ENCODE data around the gene SPEF2. TPM values are rescaled to one million over a fixed set of nuclear protein-coding genes. Genes with fewer than 3 reads are reported as not detected.

SPEF2 gene
- total and polyA plus RNA-seq, 2 donors from 2014 or later, result 7.1 to 19.1 TPM

DNA sequence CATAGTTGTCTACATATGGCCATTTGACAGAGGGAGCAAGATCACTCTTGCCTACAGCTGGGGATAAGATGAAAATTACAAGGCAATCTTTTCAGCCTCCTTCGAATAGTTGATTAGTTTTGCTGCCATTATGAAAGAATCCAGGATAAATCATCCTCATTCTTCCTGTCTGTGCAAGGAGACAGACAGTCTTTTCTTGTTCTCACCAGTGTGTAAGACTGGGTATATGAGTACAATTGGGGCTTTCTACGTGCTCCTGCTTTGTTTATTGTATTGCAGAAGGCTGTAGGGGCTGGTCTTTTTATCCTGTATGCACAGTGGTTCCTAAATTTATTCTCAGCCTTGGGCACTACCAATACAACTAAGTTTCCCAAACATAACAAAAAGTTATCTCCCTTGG lies 76.8 kb downstream of the SPEF2 start:
- Histone ChIP-seq H3K4me1 (ENCODE audit: control insufficient read depth in 2 of 3, insufficient read depth in 2 of 3, low read depth in 1 of 3, low read length in 3 of 3) (peaks cover 0 to 2% (median 0%) of the 10 kb centered on the region in 3 donors), H3K27ac (ENCODE audit: low read depth in 2 of 2, low read length in 2 of 2) (no peak overlapping the region), H3K9ac (ENCODE audit: low read length in 3 of 3) (no peak overlapping the region), H3K9me3 (ENCODE audit: control insufficient read depth in 2 of 3, insufficient read depth in 1 of 3, low read length in 3 of 3) (no peaks in the 10 kb centered on the region), H3K4me3 (ENCODE audit: low read length in 3 of 3) (no peak overlapping the region), H3K36me3 (ENCODE audit: control insufficient read depth in 2 of 3, insufficient read depth in 3 of 3, low read length in 3 of 3) (peaks cover 0 to 9% (median 2%) of the 10 kb centered on the region in 3 donors), H3K27me3 (ENCODE audit: control insufficient read depth, insufficient read depth, low read length) (no peaks in the 10 kb centered on the region)
- DNase-seq (no peak), FAIRE-seq (no peak)
- intact Hi-C loops (cut with DNase I), result no loop called here
- no peak for TF ChIP-seq CTCF (IDR thresholded peaks at IDR 0.05; ENCODE audit: borderline replicate concordance, extremely low read depth, insufficient read depth)

- Histone ChIP-seq H3K27me3 (ENCODE audit: control insufficient read depth, insufficient read depth, low read length) (no peaks in the 10 kb centered on the region), H3K27ac (ENCODE audit: low read depth in 2 of 2, low read length in 2 of 2) (no peak overlapping the region), H3K4me1 (ENCODE audit: control insufficient read depth in 2 of 3, insufficient read depth in 2 of 3, low read depth in 1 of 3, low read length in 3 of 3) (peaks cover 0 to 2% (median 0%) of the 10 kb centered on the region in 3 donors), H3K9me3 (ENCODE audit: control insufficient read depth in 2 of 3, insufficient read depth in 1 of 3, low read length in 3 of 3) (no peaks in the 10 kb centered on the region), H3K36me3 (ENCODE audit: control insufficient read depth in 2 of 3, insufficient read depth in 3 of 3, low read length in 3 of 3) (peaks cover 0 to 14% (median 0%) of the 10 kb centered on the region in 3 donors), H3K4me3 (ENCODE audit: low read length in 3 of 3) (no peak overlapping the region), H3K9ac (ENCODE audit: low read length in 3 of 3) (no peak overlapping the region)
- no peak for TF ChIP-seq CTCF (IDR thresholded peaks at IDR 0.05; ENCODE audit: borderline replicate concordance, extremely low read depth, insufficient read depth)
- intact Hi-C loops (cut with DNase I), result no loop called here
- FAIRE-seq (no peak), DNase-seq (no peak)
Observed at GRCh38 chr5:35698047-35698808, 80.6 kb downstream of the SPEF2 start.

- Histone ChIP-seq H3K9me3 (ENCODE audit: control insufficient read depth in 2 of 3, insufficient read depth in 1 of 3, low read length in 3 of 3) (no peaks in the 10 kb centered on the region), H3K9ac (ENCODE audit: low read length in 3 of 3) (no peak overlapping the region), H3K36me3 (ENCODE audit: control insufficient read depth in 2 of 3, insufficient read depth in 3 of 3, low read length in 3 of 3) (peaks cover 0 to 2% (median 0%) of the 10 kb centered on the region in 3 donors), H3K27ac (ENCODE audit: low read depth in 2 of 2, low read length in 2 of 2) (no peak overlapping the region), H3K27me3 (ENCODE audit: control insufficient read depth, insufficient read depth, low read length) (no peaks in the 10 kb centered on the region), H3K4me3 (ENCODE audit: low read length in 3 of 3) (no peak overlapping the region), H3K4me1 (ENCODE audit: control insufficient read depth in 2 of 3, insufficient read depth in 2 of 3, low read depth in 1 of 3, low read length in 3 of 3) (no peaks in the 10 kb centered on the region)
- no peak for TF ChIP-seq CTCF (IDR thresholded peaks at IDR 0.05; ENCODE audit: borderline replicate concordance, extremely low read depth, insufficient read depth)
- no peak for DNase-seq
- FAIRE-seq, result no peak
- intact Hi-C loops (cut with DNase I), result no loop called here
Observed at GRCh38 chr5:35707659-35708058, 90.0 kb downstream of the SPEF2 start.

Data from kidney (tissue), 14 donors.